CD8-positive, alpha-beta memory T cell (primary cell): ENCODE data around the gene GAS2. TPM values are rescaled to one million over a fixed set of nuclear protein-coding genes. Genes with fewer than 3 reads are reported as not detected.
A peak's percentile ranks its signal among the peaks of the same experiment; 100 is the strongest.

ENCODE experiments used
- CTCF ChIA-PET: fragments of 350-600 bp; sonication (Branson Sonifier 250); formaldehyde crosslinking; loops from one replicate; lab custom pipeline; 2021; ENCODE audit warnings: antibody characterized with exemption; lab: Charles Lee
- POLR2A ChIA-PET: fragments of 350-600 bp; sonication (Branson Sonifier 250); formaldehyde crosslinking; loops from one replicate; lab custom pipeline; 2021; ENCODE audit warnings: antibody characterized with exemption; lab: Charles Lee
- DNase-seq, 5 donors: peaks; one replicate each; pipeline versions ENCODE4 v3.0.0 to v3.0.0-alpha.2; 2020 to 2022; ENCODE audit warnings: mixed read lengths in 1 of 5
- H3K27ac ChIP-seq: one replicate; pipeline ENCODE4 v1.7.0; 2013; ENCODE audit warnings: low read depth, mild to moderate bottlenecking, low read length, moderate library complexity
- H3K27me3 ChIP-seq: 2 replicates; pipeline ENCODE4 v1.7.0; 2013; ENCODE audit warnings: low read length, mild to moderate bottlenecking; ENCODE audit not compliant: insufficient read depth, poor library complexity, severe bottlenecking
- H3K36me3 ChIP-seq: 2 replicates; pipeline ENCODE4 v1.7.0; 2013; ENCODE audit warnings: mild to moderate bottlenecking, low read length, moderate library complexity; ENCODE audit not compliant: insufficient read depth
- H3K4me1 ChIP-seq: 2 replicates; pipeline ENCODE4 v1.7.0; 2013; ENCODE audit warnings: mild to moderate bottlenecking, low read length, moderate library complexity; ENCODE audit not compliant: insufficient read depth
- H3K4me3 ChIP-seq: 2 replicates; pipeline ENCODE4 v1.7.0; 2013; ENCODE audit warnings: mild to moderate bottlenecking, low read length
- H3K9me3 ChIP-seq: 2 replicates; pipeline ENCODE4 v1.7.0; 2013; ENCODE audit warnings: mild to moderate bottlenecking, low read length
- H3K27ac Mint-ChIP-seq, 8 donors: one replicate each; pipeline ENCODE4 v1.8.0; 2020 to 2021; ENCODE audit warnings: mixed read lengths in 8 of 8, mild to moderate bottlenecking in 6 of 8, inconsistent platforms in 3 of 8, moderate library complexity in 3 of 8
- H3K27me3 Mint-ChIP-seq, 2 donors: one replicate each; pipeline ENCODE4 v1.8.0; 2020 to 2021; ENCODE audit warnings: mixed read lengths in 2 of 2, mild to moderate bottlenecking in 1 of 2, moderate library complexity in 1 of 2
- H3K36me3 Mint-ChIP-seq, 3 donors: one replicate each; pipeline ENCODE4 v1.8.0; 2020 to 2021; ENCODE audit warnings: mixed read lengths in 3 of 3, inconsistent platforms in 1 of 3, mild to moderate bottlenecking in 1 of 3
- H3K4me1 Mint-ChIP-seq, 3 donors: one replicate each; pipeline ENCODE4 v1.8.0; 2020 to 2021; ENCODE audit warnings: mixed read lengths in 3 of 3, inconsistent platforms in 1 of 3, mild to moderate bottlenecking in 1 of 3
- H3K4me3 Mint-ChIP-seq, 7 donors: one replicate each; pipeline ENCODE4 v1.8.0; 2020 to 2021; ENCODE audit warnings: mixed read lengths in 7 of 7, mild to moderate bottlenecking in 6 of 7, moderate library complexity in 4 of 7, inconsistent platforms in 2 of 7
- H3K9me3 Mint-ChIP-seq, 5 donors: one replicate each; pipeline ENCODE4 v1.8.0; 2020 to 2022; ENCODE audit warnings: mixed read lengths in 5 of 5, mild to moderate bottlenecking in 3 of 5, moderate library complexity in 2 of 5, inconsistent platforms in 1 of 5
- polyA plus RNA-seq: library from polyadenylated mRNA; unstranded; fragments of 300-500 nt; fragmentation: Illumina TruSeq; gene quantifications from one replicate; pipeline ENCODE4 v1.2.3, GENCODE V29; 2021
- total RNA-seq, 2 experiments: library from RNA; stranded (reverse); gene quantifications; one replicate each; pipeline ENCODE4 v1.2.3, GENCODE V29; 2021

Gene GAS2
- total and polyA plus RNA-seq, 3 experiments from 2014 or later = 1.7 to 3.5 (median 2.7) TPM

DNA sequence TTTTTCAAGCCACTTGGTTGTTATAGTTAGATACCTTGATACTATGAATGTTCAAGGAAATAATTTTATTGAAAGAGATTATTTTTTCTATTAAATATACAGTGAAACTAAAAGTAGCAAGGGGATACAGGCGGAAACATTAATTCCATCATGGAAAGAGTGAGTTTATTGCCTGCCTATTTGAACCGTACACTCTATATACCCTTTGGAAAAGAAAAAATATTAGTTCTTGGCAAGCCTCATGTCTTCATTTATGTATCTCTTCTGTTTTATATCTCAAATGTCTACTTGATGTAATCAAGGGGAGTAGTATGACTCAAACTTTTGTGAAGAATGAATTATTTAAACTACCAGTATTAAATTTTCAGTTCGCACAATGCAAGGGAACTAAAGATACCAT, 54.0 kb downstream of the GAS2 start:
- H3K4me3 Mint-ChIP-seq = no peak overlapping the region
- peaks cover 0 to 3% (median 0%) of the 10 kb centered on the region in 5 donors for H3K9me3 Mint-ChIP-seq
- H3K4me1 ChIP-seq = no peaks in the 10 kb centered on the region
- H3K27me3 Mint-ChIP-seq = peaks cover 0 to 1% of the 10 kb centered on the region in 2 donors
- no peaks in the 10 kb centered on the region for H3K27me3 ChIP-seq
- no peaks in the 10 kb centered on the region for H3K36me3 ChIP-seq
- ChIA-PET CTCF (no interaction called here), POLR2A (no interaction called here)
- no peak overlapping the region for H3K27ac ChIP-seq
- no peak overlapping the region for H3K27ac Mint-ChIP-seq
- H3K36me3 Mint-ChIP-seq = no peaks in the 10 kb centered on the region
- no peak for DNase-seq
- no peaks in the 10 kb centered on the region for H3K4me1 Mint-ChIP-seq
- H3K4me3 ChIP-seq = no peak overlapping the region
- H3K9me3 ChIP-seq = no peaks in the 10 kb centered on the region

DNA sequence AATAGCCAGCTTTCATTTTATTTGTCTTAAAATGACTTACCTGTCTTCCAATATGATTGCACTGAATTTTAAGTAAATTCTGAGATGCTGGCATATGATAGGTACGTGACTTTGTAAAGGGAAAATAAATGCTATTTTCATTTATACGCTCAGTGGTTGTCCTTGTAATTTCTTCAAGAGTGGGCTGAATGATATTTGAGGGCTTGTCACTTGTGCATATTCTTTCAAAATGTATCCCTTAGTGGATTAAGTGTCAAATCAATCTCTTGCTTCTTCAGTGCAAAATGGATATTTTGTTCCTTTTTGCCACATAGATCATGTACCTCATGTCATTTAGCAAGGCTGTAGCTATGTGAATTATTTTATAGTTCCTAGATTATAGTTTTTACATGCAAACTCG, 56.9 kb downstream of the GAS2 start:
- POLR2A ChIA-PET = no interaction called here

DNA sequence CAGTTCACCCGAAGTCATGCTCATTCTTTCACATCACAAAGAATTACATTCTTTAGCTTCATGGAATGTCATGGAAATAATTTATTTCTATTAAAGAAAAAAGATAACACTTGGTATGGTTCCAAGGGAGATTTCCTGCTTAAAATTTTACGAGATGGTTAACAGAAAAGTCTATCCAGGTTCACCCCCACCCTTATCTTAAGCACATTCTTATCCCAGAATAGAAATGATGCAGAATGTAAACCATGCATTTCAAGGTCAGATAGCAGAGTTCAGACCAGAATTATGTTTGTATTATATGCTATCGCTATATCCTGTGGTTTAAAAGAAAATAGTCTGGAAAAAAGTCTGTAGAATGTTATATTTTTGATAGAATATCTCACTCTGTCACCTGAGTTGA, 58.7 kb downstream of the GAS2 start:
- POLR2A ChIA-PET = no interaction called here
- CTCF ChIA-PET = no interaction called here
- Histone ChIP-seq H3K27me3 (no peaks in the 10 kb centered on the region), H3K27ac (no peak overlapping the region), H3K36me3 (no peaks in the 10 kb centered on the region), H3K4me3 (no peak overlapping the region), H3K9me3 (no peaks in the 10 kb centered on the region), H3K4me1 (no peaks in the 10 kb centered on the region)
- H3K36me3 Mint-ChIP-seq = no peaks in the 10 kb centered on the region
- H3K4me3 Mint-ChIP-seq = no peak overlapping the region
- H3K4me1 Mint-ChIP-seq = no peaks in the 10 kb centered on the region
- H3K9me3 Mint-ChIP-seq = no peaks in the 10 kb centered on the region
- H3K27me3 Mint-ChIP-seq = peaks cover 4 to 5% of the 10 kb centered on the region in 2 donors
- no peak overlapping the region for H3K27ac Mint-ChIP-seq
- DNase-seq = no peak

More for the DNA sequence above, 56.9 kb downstream of the GAS2 start:
- Histone ChIP-seq H3K4me1 (no peaks in the 10 kb centered on the region), H3K36me3 (no peaks in the 10 kb centered on the region), H3K9me3 (no peaks in the 10 kb centered on the region), H3K4me3 (no peak overlapping the region), H3K27ac (no peak overlapping the region), H3K27me3 (no peaks in the 10 kb centered on the region)
- no peak overlapping the region for H3K27ac Mint-ChIP-seq
- H3K9me3 Mint-ChIP-seq = no peaks in the 10 kb centered on the region
- H3K4me1 Mint-ChIP-seq = no peaks in the 10 kb centered on the region
- peaks cover 1 to 4% of the 10 kb centered on the region in 2 donors for H3K27me3 Mint-ChIP-seq
- H3K4me3 Mint-ChIP-seq = no peak overlapping the region
- no peak for DNase-seq
- H3K36me3 Mint-ChIP-seq = no peaks in the 10 kb centered on the region
- CTCF ChIA-PET = interaction anchor here (1.3 kb wide), 1 partner anchor 9 kb away, joined by 3 read pairs; no protein-coding TSS in a partner anchor

DNA sequence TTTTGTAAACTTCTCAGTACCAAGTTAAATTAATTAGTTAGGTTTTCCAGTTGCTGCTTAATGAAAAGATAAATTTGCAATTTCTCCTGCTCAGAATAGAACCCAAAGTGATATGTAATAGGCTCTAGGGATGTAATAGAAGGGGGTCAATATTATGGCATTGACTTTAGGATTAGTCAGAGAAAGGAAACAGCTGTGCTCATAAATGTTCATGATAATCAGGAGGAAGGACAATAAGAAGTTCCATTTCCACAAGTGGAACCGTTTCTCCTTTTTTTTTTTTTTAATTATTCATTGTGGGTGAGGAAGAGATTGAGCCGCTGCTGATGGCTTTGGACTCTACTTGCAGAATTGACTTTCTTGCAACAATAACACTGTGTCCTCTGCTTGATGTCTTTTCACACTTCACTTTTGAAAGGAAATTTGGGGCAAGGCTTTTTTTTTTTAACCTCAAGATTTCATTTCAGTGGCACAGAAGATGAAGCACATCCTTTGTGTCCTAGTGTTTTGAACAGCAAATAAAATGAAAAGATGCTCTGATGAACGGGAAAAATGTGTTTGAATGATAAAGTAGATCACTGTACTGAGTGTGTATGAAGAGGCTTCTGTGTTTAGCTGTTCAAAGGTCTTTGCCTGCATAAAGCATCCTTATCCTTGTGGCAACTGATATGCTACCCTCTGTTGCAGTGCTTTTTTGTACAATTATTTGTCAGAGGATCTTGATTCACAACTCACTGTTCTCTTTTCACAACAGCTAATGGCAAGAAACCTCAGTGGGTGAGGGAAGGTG, 62.4 kb downstream of the GAS2 start:
- ChIA-PET CTCF (no interaction called here), POLR2A (no interaction called here)
- H3K27ac Mint-ChIP-seq = no peak overlapping the region
- no peaks in the 10 kb centered on the region for H3K4me1 ChIP-seq
- no peaks in the 10 kb centered on the region for H3K36me3 Mint-ChIP-seq
- no peak for DNase-seq
- no peaks in the 10 kb centered on the region for H3K9me3 Mint-ChIP-seq
- no peaks in the 10 kb centered on the region for H3K9me3 ChIP-seq
- H3K4me3 ChIP-seq = no peak overlapping the region
- no peak overlapping the region for H3K27ac ChIP-seq
- H3K4me3 Mint-ChIP-seq = no peak overlapping the region
- no peaks in the 10 kb centered on the region for H3K27me3 ChIP-seq
- no peaks in the 10 kb centered on the region for H3K36me3 ChIP-seq
- no peaks in the 10 kb centered on the region for H3K4me1 Mint-ChIP-seq
- peaks cover 4 to 5% of the 10 kb centered on the region in 2 donors for H3K27me3 Mint-ChIP-seq

DNA sequence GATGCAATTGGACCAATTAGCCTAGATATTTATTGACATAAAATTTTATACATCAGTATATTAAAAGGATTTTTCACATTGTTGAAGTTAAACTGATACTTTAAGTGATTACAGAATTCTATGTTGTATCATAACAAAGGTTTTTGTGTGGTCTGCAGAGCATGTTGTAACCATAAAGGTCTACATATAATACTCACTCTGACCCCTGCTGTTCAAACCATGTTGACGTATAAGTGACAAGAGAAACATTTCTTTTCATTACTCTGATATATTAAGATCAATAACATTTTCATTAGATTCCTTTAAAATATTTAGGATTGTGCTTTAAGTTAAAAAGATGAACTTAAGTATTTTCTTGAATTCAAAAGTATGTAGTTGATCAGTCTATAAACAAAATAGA, 63.9 kb downstream of the GAS2 start:
- H3K27me3 Mint-ChIP-seq = peaks cover 5 to 10% of the 10 kb centered on the region in 2 donors
- POLR2A ChIA-PET = no interaction called here

DNA sequence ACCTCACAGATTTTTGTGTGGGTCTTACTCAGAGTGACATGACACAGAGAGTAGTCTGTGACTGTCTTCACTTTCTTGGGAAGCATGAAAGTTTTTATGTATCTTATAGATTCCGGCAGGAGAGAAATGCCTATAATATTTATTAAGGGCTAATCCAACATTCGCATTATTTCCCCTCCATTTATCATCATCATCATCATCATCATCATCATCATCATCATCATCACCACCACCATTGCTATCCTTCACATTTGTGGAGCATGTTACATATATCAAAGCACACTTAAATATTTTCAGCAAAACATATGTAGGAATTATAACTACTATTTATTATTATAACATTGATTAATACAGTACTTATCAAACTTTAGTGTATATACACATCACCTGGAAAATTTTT, 66.2 kb downstream of the GAS2 start:
- no peak overlapping the region for H3K27ac Mint-ChIP-seq
- H3K36me3 ChIP-seq = no peaks in the 10 kb centered on the region
- H3K27ac ChIP-seq = no peak overlapping the region
- H3K27me3 Mint-ChIP-seq = peaks cover 8 to 11% of the 10 kb centered on the region in 2 donors
- H3K4me3 ChIP-seq = no peak overlapping the region
- CTCF ChIA-PET = interaction anchor here (1.5 kb wide), 1 partner anchor 10 kb away, joined by 3 read pairs; no protein-coding TSS in a partner anchor
- no peaks in the 10 kb centered on the region for H3K9me3 ChIP-seq
- DNase-seq = no peak
- no peaks in the 10 kb centered on the region for H3K4me1 Mint-ChIP-seq
- H3K4me3 Mint-ChIP-seq = no peak overlapping the region
- H3K27me3 ChIP-seq = no peaks in the 10 kb centered on the region
- H3K36me3 Mint-ChIP-seq = no peaks in the 10 kb centered on the region
- no peaks in the 10 kb centered on the region for H3K4me1 ChIP-seq
- POLR2A ChIA-PET = no interaction called here
- no peaks in the 10 kb centered on the region for H3K9me3 Mint-ChIP-seq

More for the DNA sequence above, 63.9 kb downstream of the GAS2 start:
- Histone ChIP-seq H3K9me3 (no peaks in the 10 kb centered on the region), H3K36me3 (no peaks in the 10 kb centered on the region), H3K27me3 (no peaks in the 10 kb centered on the region), H3K4me1 (no peaks in the 10 kb centered on the region), H3K4me3 (no peak overlapping the region), H3K27ac (no peak overlapping the region)
- H3K27ac Mint-ChIP-seq = no peak overlapping the region
- no peaks in the 10 kb centered on the region for H3K36me3 Mint-ChIP-seq
- no peaks in the 10 kb centered on the region for H3K4me1 Mint-ChIP-seq
- no peaks in the 10 kb centered on the region for H3K9me3 Mint-ChIP-seq
- DNase-seq = peak in 2 of 5 donors; percentile 6 to 16
- CTCF ChIA-PET = no interaction called here
- H3K4me3 Mint-ChIP-seq = no peak overlapping the region

DNA sequence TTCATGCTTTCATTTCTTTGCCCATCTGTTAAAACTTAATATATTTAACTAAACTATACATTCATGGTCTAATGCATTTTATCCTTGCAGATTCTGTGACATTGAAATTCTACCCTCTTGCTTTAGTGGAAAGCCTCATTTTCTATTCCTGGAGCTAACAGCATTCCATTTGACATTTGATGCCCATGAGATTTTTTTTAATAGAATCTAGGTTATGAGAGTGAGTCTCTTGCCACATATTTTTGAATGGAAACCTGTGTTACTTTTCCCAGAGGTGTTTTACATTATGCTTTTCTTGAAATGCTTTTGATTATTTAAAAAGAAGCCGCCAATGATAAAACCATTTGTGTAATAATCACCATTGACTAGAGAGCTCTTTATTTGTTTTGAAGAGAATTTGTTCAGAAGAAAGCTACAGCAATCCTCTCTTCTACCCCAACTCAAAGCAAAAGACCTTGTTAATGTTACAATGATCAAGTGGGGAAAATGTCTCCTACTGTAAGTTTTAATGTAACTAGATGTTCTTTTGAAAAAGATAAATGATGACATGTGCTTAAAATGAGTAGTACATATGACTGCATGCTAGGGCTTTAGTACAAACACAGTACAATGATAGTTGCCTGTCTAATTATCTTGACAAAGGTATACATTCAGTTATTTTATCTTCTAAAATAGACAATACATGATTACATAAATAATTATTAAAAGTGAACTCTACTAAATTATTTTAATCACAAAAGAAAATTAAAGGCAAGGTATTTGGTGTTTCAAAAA, 67.3 kb downstream of the GAS2 start:
- H3K9me3 ChIP-seq = no peaks in the 10 kb centered on the region

More for the DNA sequence above, 67.3 kb downstream of the GAS2 start:
- Histone ChIP-seq H3K4me3 (no peak overlapping the region), H3K36me3 (no peaks in the 10 kb centered on the region), H3K27ac (no peak overlapping the region), H3K4me1 (no peaks in the 10 kb centered on the region), H3K27me3 (no peaks in the 10 kb centered on the region)
- Mint-ChIP-seq H3K27me3 (peaks cover 8 to 16% of the 10 kb centered on the region in 2 donors), H3K27ac (no peak overlapping the region), H3K9me3 (no peaks in the 10 kb centered on the region), H3K4me1 (no peaks in the 10 kb centered on the region), H3K36me3 (no peaks in the 10 kb centered on the region), H3K4me3 (no peak overlapping the region)
- POLR2A ChIA-PET = no interaction called here
- CTCF ChIA-PET = interaction anchor here (1.5 kb wide), 1 partner anchor 11 kb away, joined by 3 read pairs; no protein-coding TSS in a partner anchor
- no peak for DNase-seq
